ENCODE results near the gene NAA10.

Gene NAA10

GRCh38 chrX:153948002-153948466, 13.2 kb upstream of the NAA10 start:
- no peak for DNase-seq
- Mint-ChIP-seq H3K27ac (peak overlapping the region; percentile 98), H3K36me3 (ENCODE audit: low read depth) (peaks cover 44% of the 10 kb centered on the region), H3K4me3 (no peak overlapping the region), H3K27me3 (ENCODE audit: low read depth, poor library complexity) (peaks cover 3% of the 10 kb centered on the region), H3K4me1 (peaks cover 54% of the 10 kb centered on the region), H3K9me3 (no peaks in the 10 kb centered on the region)
- TF ChIP-seq, protein P1, sequence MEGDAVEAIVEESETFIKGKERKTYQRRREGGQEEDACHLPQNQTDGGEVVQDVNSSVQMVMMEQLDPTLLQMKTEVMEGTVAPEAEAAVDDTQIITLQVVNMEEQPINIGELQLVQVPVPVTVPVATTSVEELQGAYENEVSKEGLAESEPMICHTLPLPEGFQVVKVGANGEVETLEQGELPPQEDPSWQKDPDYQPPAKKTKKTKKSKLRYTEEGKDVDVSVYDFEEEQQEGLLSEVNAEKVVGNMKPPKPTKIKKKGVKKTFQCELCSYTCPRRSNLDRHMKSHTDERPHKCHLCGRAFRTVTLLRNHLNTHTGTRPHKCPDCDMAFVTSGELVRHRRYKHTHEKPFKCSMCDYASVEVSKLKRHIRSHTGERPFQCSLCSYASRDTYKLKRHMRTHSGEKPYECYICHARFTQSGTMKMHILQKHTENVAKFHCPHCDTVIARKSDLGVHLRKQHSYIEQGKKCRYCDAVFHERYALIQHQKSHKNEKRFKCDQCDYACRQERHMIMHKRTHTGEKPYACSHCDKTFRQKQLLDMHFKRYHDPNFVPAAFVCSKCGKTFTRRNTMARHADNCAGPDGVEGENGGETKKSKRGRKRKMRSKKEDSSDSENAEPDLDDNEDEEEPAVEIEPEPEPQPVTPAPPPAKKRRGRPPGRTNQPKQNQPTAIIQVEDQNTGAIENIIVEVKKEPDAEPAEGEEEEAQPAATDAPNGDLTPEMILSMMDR (IDR thresholded peaks at IDR 0.05) = no peak

DNA sequence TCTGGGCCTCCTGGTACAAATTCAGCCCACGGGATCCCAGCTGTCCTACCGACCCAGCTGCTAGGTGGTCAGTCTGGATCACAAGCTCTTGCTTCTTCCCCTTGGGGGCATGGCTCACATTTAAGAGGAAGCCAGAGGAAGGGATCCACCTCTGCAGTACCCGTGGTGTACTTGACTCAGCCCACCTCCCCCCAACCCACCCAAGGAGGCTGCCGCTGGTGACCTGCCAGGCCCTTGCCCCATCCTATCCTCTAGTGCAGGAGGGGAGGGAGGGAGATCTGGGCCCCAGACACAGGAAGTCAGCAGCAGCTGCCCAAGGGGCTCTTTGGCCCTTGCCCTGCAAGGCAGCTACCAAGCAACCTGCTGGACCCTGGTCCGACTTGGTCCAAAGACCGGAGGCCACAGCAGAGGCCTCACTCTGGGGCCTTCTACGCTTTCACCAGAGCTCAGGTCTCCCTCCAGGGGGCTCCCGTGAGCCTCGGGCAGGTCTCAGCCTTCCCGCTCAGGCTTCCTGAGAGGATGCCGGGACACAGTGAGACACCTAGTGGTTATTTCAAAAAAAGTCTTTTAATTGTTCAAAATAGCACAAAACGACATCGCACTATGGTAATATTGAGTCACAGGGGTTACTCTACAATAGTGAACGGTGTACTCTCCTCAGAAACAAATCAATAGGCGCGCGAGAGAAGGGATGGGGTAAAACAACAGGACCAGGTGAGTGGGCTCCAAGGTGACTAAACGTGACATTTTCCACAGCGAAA, 12.4 kb upstream of the NAA10 start:
- peaks cover 40% of the 10 kb centered on the region for H3K36me3 Mint-ChIP-seq (ENCODE audit: low read depth)

GRCh38 chrX:153945956-153946943, 11.4 kb upstream of the NAA10 start:
- no peak overlapping the region for H3K4me3 Mint-ChIP-seq
- no peak overlapping the region for H3K27ac Mint-ChIP-seq
- H3K27me3 Mint-ChIP-seq (ENCODE audit: low read depth, poor library complexity) = peaks cover 4% of the 10 kb centered on the region
- H3K36me3 Mint-ChIP-seq (ENCODE audit: low read depth) = peaks cover 36% of the 10 kb centered on the region
- peaks cover 50% of the 10 kb centered on the region for H3K4me1 Mint-ChIP-seq
- no peak for DNase-seq
- TF ChIP-seq, protein P1 (IDR thresholded peaks at IDR 0.05) = no peak
- peaks cover under 1% of the 10 kb centered on the region for H3K9me3 Mint-ChIP-seq

More for the DNA sequence above, 12.4 kb upstream of the NAA10 start:
- peak overlapping the region; percentile 98 for H3K27ac Mint-ChIP-seq
- peaks cover 3% of the 10 kb centered on the region for H3K27me3 Mint-ChIP-seq (ENCODE audit: low read depth, poor library complexity)
- DNase-seq = peak; percentile 79
- H3K9me3 Mint-ChIP-seq = no peaks in the 10 kb centered on the region
- H3K4me1 Mint-ChIP-seq = peaks cover 51% of the 10 kb centered on the region
- TF ChIP-seq, protein P1 (IDR thresholded peaks at IDR 0.05) = peak; percentile 78
- H3K4me3 Mint-ChIP-seq = peak overlapping the region; percentile 39

DNA sequence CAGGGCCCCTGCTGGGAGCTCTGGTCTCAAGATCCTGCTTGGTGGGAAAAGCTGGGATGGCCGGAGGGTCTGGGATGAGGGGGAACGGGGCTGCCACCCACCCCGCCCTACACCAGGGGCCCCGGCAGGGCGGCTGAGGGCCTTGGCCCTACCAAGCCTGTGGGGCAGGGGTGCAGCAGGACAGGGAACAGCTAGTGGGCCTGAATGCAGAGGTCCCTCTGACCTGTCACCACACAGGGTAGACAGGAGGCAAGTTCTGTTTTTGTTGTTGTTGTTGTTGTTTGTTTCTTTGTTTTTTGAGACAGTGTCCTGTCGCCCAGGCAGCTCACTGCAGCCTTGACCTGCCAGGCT, 9.9 kb upstream of the NAA10 start:
- Mint-ChIP-seq H3K9me3 (peaks cover 8% of the 10 kb centered on the region), H3K4me1 (peaks cover 48% of the 10 kb centered on the region), H3K27ac (no peak overlapping the region), H3K36me3 (ENCODE audit: low read depth) (peaks cover 22% of the 10 kb centered on the region), H3K4me3 (no peak overlapping the region), H3K27me3 (ENCODE audit: low read depth, poor library complexity) (peaks cover 13% of the 10 kb centered on the region)
- TF ChIP-seq, protein P1 (IDR thresholded peaks at IDR 0.05) = no peak
- no peak for DNase-seq

DNA sequence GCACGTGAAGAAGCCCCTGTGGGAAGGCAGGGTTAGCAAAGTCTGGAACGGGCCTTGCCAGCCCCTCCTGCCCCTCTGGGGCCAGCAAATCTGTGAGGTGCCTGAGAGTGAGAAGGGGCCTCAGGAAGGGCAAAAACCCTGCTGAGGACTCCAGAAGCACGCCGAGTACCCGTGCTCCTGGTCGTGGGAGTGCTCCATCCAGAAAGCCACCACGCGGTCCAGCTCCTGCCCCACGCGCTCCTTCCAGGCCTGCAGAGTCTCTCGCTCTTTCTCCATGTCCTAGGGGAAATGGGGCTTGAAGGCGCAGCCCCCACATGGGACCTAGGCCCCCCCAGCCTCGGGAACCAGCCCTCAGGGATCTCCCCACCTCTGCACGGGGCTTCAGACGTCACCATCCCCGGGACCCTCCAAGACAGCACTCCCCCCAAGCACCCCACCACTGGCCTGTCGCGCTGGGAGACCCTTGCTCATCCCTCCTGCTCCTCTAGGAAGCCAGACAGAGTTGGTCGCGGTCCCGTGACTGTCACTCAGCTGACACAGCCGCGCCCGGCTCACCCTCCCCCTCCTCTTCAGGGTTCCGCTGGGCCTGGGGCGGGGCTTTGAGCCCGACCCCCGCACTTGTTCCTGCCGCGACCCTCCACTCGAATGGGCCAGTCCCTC, 9.4 kb upstream of the NAA10 start, which contains the start of gene RENBP:
Gene RENBP (minus strand): TSS at position 504 of the 660 bp plus-strand sequence. CDS start 33 bp downstream, at position 471.
- peak within 1 kb of the TSS; percentile 62 for H3K4me3 Mint-ChIP-seq
- peaks cover 45% of the 10 kb centered on the region for H3K4me1 Mint-ChIP-seq
- peaks cover 12% of the 10 kb centered on the region for H3K9me3 Mint-ChIP-seq
- peaks cover 15% of the 10 kb centered on the region for H3K27me3 Mint-ChIP-seq (ENCODE audit: low read depth, poor library complexity)
- TF ChIP-seq, protein P1 (IDR thresholded peaks at IDR 0.05) = no peak
- no peak within 1 kb of the TSS for H3K27ac Mint-ChIP-seq
- peaks cover 18% of the 10 kb centered on the region for H3K36me3 Mint-ChIP-seq (ENCODE audit: low read depth)
- peak; percentile 63 for DNase-seq
